ENCODE data around the gene SLC23A2.

GRCh38 chr20:4905613-4906012 is 95.7 kb downstream of the SLC23A2 start:
- TF ChIP-seq YY1 (IDR thresholded peaks at IDR 0.05; ENCODE audit: extremely low read depth, insufficient replicate concordance, low read depth, low read length) (no peak), EGR1 (IDR thresholded peaks at IDR 0.05; ENCODE audit: low read depth) (no peak), EZH2 (IDR thresholded peaks at IDR 0.05) (no peak)
